Motor neuron (in vitro differentiated cells): Measurements from ENCODE around the gene GTPBP10. TPM values are rescaled to one million over a fixed set of nuclear protein-coding genes. Genes with fewer than 3 reads are reported as not detected.

Experiments used
- ATAC-seq, 8 experiments: fragments of 200-7000 bp; cut with Tn5 transposase; replicated peaks in 6 of 8; 2 replicates each; pipeline ENCODE4 v1.8.0; 2021; ENCODE audit warnings: mild to moderate bottlenecking in 8 of 8, moderate library complexity in 8 of 8
- H3K27ac ChIP-seq, 2 donors: fragments of 250-450 bp; sonication (Bioruptor Pico); 2 replicates each; pipeline ENCODE4 v1.9.0; 2021; ENCODE audit warnings: antibody characterized with exemption in 2 of 2, mild to moderate bottlenecking in 2 of 2, moderate library complexity in 1 of 2
- H3K4me1 ChIP-seq, 2 donors: fragments of 250-450 bp; sonication (Bioruptor Pico); replicated peaks in 1 of 2; 2 replicates each; pipeline ENCODE4 v1.6.1; 2021; ENCODE audit warnings: antibody characterized with exemption in 2 of 2, mild to moderate bottlenecking in 2 of 2, moderate library complexity in 1 of 2
- H3K4me3 ChIP-seq, 5 donors: fragments of 250-450 bp; sonication (Bioruptor Pico); 2 replicates each; pipeline ENCODE4 v1.9.0; 2021; ENCODE audit warnings: antibody characterized with exemption in 5 of 5, mild to moderate bottlenecking in 5 of 5, moderate library complexity in 4 of 5
- WGBS, 10 experiments: fragments of 450-650 bp; shearing (Covaris generic); methylation state at CpG; one replicate each; pipeline ENCODE4 v1.0.0; 2022; 5-methylcytosine and 5-hydroxymethylcytosine counted together
- in situ Hi-C, 9 experiments: fragments of 400-800 bp; cut with MboI; loops; one replicate each; pipeline ENCODE4 v1.15.0; 2021; ENCODE audit warnings: low sequenced_read_pairs in 9 of 9, low pct_unique_long_range_greater_than_20kb in 2 of 9; ENCODE audit not compliant: unreplicated experiment in 9 of 9
- total RNA-seq, 8 experiments: library from RNA; unstranded; fragments of 300-600 nt; gene quantifications; 2 replicates each; pipeline versions ENCODE4 v1.2.3 to v1.2.4, GENCODE V29; 2022

GTPBP10 gene
- total RNA-seq, 8 experiments from 2014 or later = 10.7 to 24.8 (median 18.3) TPM

GRCh38 chr7:90413185-90413528, 66.6 kb downstream of the GTPBP10 start:
- Histone ChIP-seq H3K4me3 (no peak overlapping the region), H3K27ac (no peak overlapping the region), H3K4me1 (no peaks in the 10 kb centered on the region)
- in situ Hi-C loops = loop anchor here in 1 of 9 experiments (25.0 kb wide), 1 partner anchor 251 kb away; the partner anchor contains the start of gene STEAP1
- ATAC-seq = no peak
- WGBS, 10 experiments = 86 to 100% (median 100%) methylated on average over 1 to 2 of the region's 2 CpGs; no CpG with 5 or more reads in 2 of the 10 experiments

- no peak overlapping the region for H3K27ac ChIP-seq
- WGBS, 10 experiments = 13 to 100% (median 85%) methylated on average over 1 to 6 of the region's 6 CpGs
- no peaks in the 10 kb centered on the region for H3K4me1 ChIP-seq
- H3K4me3 ChIP-seq = no peak overlapping the region
- ATAC-seq = peak in 1 of 8 experiments; percentile 78
- in situ Hi-C loops = loop anchor here in 1 of 9 experiments (25.0 kb wide), 1 partner anchor 259 kb away; the partner anchor contains the start of gene STEAP1
These were observed 75.1 kb downstream of the GTPBP10 start for GRCh38 chr7:90421651-90422050.

GRCh38 chr7:90424720-90425119, 78.2 kb downstream of the GTPBP10 start:
- no peaks in the 10 kb centered on the region for H3K4me1 ChIP-seq
- no peak overlapping the region for H3K4me3 ChIP-seq
- no peak overlapping the region for H3K27ac ChIP-seq
- no peak for ATAC-seq
- 39 to 91% (median 80%) methylated on average over 2 to 3 of the region's 3 CpGs; no CpG with 5 or more reads in 3 of the 10 experiments for WGBS, 10 experiments
- in situ Hi-C loops = loop anchor here in 3 of 9 experiments (25.0 kb wide), 1 partner anchor 262 kb away; the partner anchor contains the start of gene STEAP1 (in 3 of the 3)

GRCh38 chr7:90425376-90425775, 78.9 kb downstream of the GTPBP10 start:
- ATAC-seq = peak in 1 of 8 experiments; percentile 38
- 20 to 100% (median 78%) methylated on average over 1 to 2 of the region's 2 CpGs; no CpG with 5 or more reads in 2 of the 10 experiments for WGBS, 10 experiments
- in situ Hi-C loops = loop anchor here in 2 of 9 experiments (25.0 kb wide), 1 partner anchor 263 kb away; the partner anchor contains the start of gene STEAP1 (in 2 of the 2)
- Histone ChIP-seq H3K4me1 (no peaks in the 10 kb centered on the region), H3K4me3 (no peak overlapping the region), H3K27ac (no peak overlapping the region)

- no peaks in the 10 kb centered on the region for H3K4me1 ChIP-seq
- in situ Hi-C loops = loop anchor here in 2 of 9 experiments (25.0 kb wide), 1 partner anchor 269 kb away; the partner anchor contains the start of gene STEAP1 (in 2 of the 2)
- no peak overlapping the region for H3K27ac ChIP-seq
- no peak for ATAC-seq
- no peak overlapping the region for H3K4me3 ChIP-seq
- 17 to 100% (median 86%) methylated on average over 1 to 4 of the region's 6 CpGs; no CpG with 5 or more reads in 3 of the 10 experiments for WGBS, 10 experiments
These were observed 84.3 kb downstream of the GTPBP10 start for GRCh38 chr7:90430614-90431460.

- Histone ChIP-seq H3K27ac (no peak overlapping the region), H3K4me1 (no peaks in the 10 kb centered on the region), H3K4me3 (no peak overlapping the region)
- in situ Hi-C loops = loop anchor here in 2 of 9 experiments (25.0 kb wide), 1 partner anchor 270 kb away; the partner anchor contains the start of gene STEAP1 (in 2 of the 2)
- WGBS, 10 experiments = 41 to 91% (median 61%) methylated on average over 3 to 8 of the region's 10 CpGs; no CpG with 5 or more reads in 4 of the 10 experiments
- ATAC-seq = no peak
These were observed 86.2 kb downstream of the GTPBP10 start for GRCh38 chr7:90432752-90433151.

GRCh38 chr7:90433221-90433620, 86.7 kb downstream of the GTPBP10 start:
- Histone ChIP-seq H3K27ac (no peak overlapping the region), H3K4me1 (no peaks in the 10 kb centered on the region), H3K4me3 (no peak overlapping the region)
- WGBS, 10 experiments = 60 to 100% (median 80%) methylated on average over 1 to 2 of the region's 3 CpGs; no CpG with 5 or more reads in 5 of the 10 experiments
- no peak for ATAC-seq
- in situ Hi-C loops = loop anchor here in 2 of 9 experiments (25.0 kb wide), 1 partner anchor 271 kb away; the partner anchor contains the start of gene STEAP1 (in 2 of the 2)

Other genes with a start within 250 kb of the GTPBP10 start
- 10 to 100 TPM in 1 of 8 experiments, 1 to 10 TPM in 4, under 1 TPM in 3; 0.37 to 10.0 (median 1.6) TPM for gene STEAP1, start 192.2 kb upstream of the GTPBP10 start, total RNA-seq
- 10 to 100 TPM in 2 of 8 experiments, 1 to 10 TPM in 6; 1.4 to 12.3 (median 6.9) TPM for gene STEAP2, start 135.0 kb upstream of the GTPBP10 start, total RNA-seq
- 10 to 100 TPM in 2 of 8 experiments, 1 to 10 TPM in 6; 2.5 to 28.0 (median 6.9) TPM for gene CFAP69, start 101.5 kb upstream of the GTPBP10 start, total RNA-seq
- under 1 TPM in 7 of 8 experiments, not detected in 1; 0.05 to 0.78 (median 0.16) TPM for gene FAM237B, start 25.4 kb upstream of the GTPBP10 start, total RNA-seq
- 10 to 100 TPM; 28.4 to 55.1 (median 30.9) TPM for gene CLDN12, start 56.7 kb downstream of the GTPBP10 start, total RNA-seq
- gene PTTG1IP2, start 122.9 kb downstream of the GTPBP10 start, total RNA-seq = not detected
- gene CDK14, start 249.6 kb downstream of the GTPBP10 start, total RNA-seq = 10 to 100 TPM in 7 of 8 experiments, 1 to 10 TPM in 1; 9.9 to 50.5 (median 13.3) TPM